GM18508 (cell line): ENCODE results near the gene DAPK1.

ENCODE experiments used
- ATAC-seq: cut with Tn5 transposase; IDR thresholded peaks from one replicate; pipeline ENCODE4 v1.9.1; 2021; ENCODE audit warnings: moderate number of reproducible peaks; ENCODE audit not compliant: insufficient read depth, unreplicated experiment

The DAPK1 gene

DNA sequence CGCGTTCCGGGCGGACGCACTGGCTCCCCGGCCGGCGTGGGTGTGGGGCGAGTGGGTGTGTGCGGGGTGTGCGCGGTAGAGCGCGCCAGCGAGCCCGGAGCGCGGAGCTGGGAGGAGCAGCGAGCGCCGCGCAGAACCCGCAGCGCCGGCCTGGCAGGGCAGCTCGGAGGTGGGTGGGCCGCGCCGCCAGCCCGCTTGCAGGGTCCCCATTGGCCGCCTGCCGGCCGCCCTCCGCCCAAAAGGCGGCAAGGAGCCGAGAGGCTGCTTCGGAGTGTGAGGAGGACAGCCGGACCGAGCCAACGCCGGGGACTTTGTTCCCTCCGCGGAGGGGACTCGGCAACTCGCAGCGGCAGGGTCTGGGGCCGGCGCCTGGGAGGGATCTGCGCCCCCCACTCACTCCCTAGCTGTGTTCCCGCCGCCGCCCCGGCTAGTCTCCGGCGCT is at the start of gene DAPK1:
Gene DAPK1, plus strand, starts transcription at position 264 of the 442 bp plus-strand sequence. CDS start 1,211 bp downstream, outside the sequence.
- no peak for ATAC-seq

DNA sequence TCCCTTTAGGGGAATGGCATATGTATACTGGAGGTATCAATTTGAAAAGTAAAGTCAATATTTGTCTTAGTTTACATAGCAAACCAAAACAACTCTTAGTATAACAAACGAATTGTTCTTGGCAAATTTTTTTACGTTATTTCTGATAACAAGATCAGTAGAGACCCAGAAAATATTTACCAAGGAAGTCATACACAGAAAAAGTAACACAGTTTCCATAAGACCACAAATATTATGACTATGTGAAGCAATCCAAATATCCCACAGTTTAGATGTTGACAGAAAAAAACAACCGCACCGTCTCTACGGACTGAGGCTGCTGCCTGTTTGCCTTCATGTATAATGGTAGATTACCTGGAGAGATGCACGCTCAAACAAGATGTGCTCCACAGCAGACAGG is 46.5 kb upstream of the DAPK1 start:
- no peak for ATAC-seq

DNA sequence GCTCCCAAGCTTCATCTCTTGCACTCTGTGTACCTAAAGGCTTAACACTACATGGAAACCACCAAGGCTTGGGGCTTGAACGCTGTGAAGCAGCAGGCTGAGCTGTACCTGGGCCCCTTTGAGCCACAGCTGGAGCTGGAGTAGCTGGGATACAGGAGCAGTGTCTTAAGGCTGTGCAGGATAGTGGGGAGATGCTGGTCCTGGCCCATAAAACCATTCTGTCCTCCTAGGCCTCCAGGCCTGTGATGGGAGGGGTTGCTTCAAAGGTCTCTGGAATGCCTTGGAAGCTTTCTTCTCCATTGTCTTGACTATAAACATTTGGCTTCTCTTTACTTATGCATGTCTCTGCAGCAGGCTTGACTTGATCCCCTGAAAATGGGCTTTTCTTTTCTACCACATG is 42.3 kb upstream of the DAPK1 start:
- no peak for ATAC-seq

DNA sequence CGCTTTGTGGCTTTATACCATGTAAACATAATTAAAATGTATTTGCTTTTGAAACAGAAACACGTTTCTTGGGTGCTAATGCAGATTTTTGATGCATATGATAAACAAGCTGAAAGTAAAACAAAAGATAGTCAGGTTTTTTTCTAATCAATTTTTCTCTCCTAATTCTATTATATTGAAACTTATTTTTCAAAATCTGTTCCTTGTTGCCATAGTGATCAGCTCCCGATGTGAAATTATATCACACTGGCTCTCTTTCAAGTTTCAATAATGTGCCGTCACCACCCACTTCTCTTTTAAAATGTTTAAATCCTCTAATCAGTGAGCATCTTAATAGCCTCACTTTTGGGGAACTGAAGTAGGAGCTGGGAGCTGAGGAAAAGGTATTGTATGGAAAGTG is 36.4 kb upstream of the DAPK1 start:
- no peak for ATAC-seq

DNA sequence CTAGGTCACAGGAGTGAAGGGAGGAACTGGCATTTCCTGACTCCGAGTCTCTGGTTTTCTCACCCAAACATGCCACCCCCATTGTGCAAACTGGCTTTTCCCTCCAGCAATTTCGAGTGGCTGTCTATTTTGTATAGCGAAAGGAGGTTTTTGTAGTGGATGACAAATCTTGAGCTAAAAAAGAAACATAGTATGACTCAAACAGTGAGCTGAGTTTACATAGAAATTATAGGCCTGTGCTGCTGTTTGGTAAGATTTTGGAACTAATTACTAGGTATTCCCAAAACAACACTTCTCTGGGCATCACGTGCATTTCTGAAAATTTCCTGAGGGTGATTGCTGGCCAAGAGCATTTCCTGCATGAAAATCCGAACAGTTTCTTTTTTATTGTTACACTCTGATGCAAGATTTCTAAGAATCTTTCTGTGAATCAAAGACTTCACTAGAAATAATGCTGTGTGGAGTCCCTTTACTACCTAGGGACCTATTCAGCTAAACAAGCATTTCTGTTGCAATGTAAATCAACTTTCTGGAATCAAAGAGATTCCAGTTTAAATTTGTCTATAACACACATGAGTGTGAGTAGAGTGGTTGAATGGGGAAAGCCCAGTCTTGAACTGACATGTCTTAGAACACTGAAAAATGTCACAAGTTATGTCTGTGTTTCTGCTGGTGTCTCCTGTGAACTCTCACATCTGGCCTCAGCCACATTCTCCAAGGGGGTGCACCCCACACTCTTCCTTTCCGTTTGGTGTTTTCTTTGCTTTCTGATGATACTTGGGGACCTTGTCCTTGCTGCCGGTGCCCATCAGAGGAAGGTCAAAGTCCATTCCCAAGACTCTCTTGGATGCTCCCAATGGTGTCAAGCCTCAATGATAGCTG is 33.3 kb upstream of the DAPK1 start:
- ATAC-seq: peak; percentile 63

DNA sequence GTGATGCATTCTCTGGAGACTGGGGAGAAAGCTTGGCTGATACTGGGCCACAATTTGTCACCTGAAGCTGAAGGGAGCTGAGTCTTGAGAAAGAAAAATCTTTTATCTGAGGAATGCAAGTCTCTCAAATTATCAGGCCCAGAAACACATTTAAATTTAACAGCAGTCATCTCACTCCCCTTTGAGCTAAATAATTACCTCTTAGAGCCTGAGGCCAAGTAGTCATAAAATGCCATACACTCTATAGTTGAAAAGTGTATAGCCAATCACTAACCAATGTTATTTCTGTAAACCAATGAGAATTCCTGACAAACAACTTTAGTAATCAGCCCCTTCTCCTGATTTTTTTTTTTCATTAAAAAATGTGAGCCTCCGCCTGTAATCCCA is 32.7 kb upstream of the DAPK1 start:
- ATAC-seq: no peak

DNA sequence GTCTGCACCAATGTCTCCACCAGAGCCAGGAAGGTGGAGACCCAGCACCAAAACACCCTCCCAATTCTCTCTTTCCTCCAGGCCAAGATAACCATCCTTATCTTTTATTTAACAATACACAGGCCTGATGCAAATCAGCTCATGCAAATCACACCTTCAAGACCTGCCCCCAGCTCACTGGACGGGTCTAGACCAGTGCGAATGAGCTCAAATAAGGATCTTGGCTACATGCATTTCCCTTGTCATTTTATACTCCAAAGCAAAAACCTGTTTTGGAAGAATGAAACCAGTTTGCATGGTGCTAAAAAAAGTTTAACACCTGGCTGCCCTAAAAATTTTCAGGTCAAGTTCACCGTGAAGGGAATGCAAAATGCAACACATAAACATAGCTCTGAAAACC is 31.9 kb upstream of the DAPK1 start:
- ATAC-seq: no peak

DNA sequence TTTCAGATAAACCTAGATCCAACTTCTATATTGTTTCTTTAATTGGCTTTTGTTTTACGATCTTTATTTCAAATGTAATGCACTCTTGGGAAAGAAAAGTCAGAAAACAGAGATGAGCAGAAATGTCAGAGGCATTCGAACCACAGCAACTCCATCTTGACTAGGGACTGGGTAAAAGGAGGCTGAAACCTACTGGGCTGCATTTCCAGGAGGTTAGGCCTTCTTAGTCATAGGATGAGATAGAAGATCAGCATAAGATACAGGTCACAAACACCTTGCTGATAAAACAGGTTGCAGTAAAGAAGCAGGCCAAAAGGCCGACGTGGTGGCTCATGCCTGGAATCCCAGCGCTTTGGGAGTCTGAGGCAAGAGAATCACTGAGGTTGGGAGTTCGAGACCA is 30.5 kb upstream of the DAPK1 start:
- ATAC-seq: no peak

DNA sequence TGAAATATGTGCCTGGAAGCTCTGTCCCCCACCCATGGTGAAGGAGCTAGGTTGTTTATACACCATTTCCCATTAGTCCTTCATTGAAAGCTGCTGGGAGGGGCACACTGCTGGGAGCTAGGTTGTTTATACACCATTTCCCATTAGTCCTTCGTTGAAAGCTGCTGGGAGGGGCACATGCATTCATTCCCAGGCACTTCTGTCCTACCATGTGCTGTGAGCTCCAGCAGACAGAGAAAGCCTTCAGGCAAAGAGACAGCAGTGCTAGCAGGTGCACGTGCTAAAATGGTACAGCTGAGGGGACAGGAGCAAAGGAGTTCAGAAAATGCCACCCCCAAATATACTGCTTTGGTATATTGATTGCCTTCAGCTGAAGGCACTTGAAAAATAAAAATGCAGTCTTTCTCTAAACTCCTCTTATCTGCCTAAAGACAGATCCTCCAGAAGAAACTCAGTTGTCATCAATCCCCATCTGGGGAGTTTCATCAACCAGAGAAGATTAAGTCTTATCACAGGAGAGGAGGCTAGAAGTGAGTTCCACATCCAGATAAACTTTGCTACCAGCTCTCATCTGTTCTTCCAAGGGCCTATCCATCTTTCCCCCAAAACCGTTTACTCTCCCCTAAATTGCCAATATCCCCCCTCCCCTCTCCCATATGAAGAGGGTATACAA is 27.7 kb upstream of the DAPK1 start:
- ATAC-seq: no peak

DNA sequence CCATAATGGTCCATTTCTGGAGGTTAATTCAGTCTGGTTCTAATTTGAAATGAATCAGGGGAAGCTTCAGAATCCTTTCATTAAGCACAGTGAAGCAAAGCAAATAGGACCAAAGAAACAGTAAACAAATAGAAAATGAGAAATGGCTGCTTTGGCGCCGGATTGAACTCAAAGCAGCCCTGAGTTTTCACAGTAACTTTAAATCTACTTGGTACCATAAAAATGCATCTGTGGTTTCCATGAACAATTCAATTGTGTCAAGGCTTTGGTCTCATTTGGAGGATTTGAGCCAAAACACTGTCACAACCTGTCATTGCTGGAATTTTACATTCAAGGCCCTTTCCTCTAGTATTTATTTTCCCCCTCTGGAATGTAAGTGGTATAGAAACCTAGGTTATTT is 25.9 kb upstream of the DAPK1 start:
- ATAC-seq: no peak

DNA sequence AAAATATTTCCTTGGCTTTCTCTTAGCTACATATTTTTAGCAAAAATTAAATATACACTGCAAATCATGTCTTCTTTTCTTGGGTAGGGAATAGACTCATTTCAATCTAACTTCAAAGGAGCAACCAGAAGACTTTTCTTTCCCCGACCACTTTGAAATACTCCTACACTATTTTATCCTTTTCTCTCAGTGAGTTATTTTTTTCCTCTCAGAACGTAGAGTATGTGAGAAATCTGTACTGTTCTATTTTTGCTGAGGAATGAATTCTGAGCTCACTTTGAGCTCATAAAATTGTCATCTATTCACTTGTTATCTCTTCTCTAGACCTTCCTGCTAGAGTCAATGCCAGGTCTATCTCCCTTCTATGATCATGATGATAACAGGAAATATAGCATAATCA is 22.2 kb upstream of the DAPK1 start:
- no peak for ATAC-seq

DNA sequence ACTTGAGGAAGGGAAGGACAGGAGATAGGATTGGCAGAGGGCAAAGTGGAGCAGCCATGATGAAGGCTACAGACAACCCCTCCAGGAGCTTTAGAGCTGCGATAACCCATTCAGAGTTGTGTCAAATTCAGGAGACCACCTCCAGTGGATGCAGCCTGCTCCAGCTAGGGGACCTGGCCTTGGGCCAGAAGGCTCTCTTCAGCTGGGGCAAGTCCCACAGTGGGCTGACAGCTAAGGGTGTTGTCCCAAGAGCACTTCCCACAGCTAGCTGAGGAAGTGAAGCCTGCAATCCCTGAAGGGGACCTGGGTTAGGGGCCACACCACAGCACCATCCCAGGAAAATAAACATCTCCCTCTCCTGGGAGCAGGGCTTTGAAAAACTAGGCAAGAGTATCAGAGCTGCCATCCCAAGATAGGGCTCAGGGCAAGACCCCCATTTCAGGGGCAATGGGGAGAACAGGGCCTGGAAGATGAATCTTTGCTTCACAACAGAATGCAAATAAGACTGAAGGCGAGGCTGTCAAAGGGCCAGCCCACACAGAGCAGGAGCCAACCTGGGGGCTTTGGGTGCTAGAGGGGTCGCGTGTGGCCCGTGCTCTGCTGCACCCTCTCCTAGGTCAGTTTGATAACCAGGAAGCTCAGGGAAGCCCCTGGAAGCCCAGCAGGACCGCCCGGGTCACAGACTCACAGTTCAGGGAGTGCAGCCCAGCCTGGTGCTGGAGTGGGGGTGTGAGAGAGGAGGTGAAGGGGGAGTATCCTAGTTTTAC is 19.3 kb upstream of the DAPK1 start:
- no peak for ATAC-seq

DNA sequence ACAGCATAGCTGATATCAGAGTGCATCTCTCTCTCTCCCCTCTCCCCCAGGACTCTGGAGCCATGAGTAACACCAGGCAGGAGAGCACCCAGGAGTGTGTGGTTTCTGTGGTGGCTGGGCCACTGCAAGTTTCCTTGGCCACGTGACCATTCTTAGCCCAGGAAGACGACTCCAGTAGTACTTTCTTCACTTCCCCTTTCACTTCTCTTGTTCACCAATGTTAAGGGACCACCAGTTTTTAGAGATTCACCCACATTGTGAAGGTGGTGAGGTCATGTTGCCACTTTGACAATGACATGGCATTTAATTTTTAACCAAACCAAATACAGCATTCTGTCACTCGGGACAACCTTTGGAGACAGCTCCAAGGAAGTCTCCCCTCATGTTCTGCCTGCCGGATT is 17.9 kb upstream of the DAPK1 start:
- peak; percentile 90 for ATAC-seq

DNA sequence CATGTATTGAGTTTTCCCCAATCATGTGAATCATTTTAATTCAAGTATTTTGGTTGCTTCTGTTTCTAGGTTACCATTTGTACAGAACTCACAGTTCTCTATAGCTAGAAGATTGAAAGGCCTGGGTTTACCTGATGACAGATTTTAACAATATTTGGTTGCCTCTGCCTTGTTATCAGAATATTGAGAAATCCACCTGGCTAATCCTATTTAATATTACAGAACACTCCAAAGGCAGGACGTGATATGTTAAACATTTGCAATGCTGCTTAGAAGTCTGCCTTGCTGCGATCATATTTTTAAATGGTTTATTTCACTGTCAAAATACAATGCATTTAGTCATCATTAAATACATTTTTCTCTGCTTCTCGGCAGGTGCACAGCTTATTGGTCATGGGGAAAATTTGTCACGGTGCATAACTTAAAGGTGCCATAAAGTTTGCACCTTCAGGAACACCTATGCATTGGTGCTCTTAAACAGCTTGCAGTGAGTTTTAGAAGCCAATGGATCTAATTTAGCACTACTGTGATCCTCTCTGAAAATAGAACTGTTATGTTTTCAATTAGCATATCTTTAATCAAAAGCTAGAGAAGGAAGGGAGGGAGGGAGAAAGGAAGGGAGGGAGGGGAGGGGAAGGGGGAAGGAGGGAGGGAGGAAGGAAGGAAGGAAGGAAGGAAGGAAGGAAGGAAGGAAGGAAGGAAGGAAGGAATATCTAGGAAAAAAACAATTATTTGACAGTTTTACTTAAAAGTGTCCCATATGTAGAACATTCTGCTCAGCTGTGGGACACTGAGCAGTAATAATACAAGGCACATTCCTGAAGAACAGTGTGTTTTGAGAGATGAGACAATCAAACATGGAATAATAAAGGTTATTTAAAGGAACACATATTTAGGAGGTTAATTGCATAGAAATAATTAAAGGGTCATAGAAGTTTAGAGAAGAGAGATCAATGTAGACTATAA is 15.5 kb upstream of the DAPK1 start:
- ATAC-seq: no peak

DNA sequence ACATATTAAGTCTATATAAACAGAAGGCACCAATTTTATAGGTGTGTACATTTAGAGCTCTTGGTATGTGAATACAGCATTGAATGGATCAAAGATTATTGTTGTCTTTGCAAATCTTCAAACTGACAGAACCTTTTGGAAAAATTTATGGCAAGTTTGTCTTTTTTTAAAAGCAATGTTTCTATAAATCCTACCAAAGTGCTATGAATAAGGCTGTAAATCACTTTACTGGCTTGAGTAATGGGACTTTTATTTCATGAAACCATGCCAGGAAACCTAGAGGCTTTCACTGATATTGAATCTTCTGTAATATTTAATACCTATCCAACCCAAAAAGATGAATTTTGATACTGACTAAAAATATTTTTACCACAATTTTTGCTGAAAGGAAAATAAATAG is 7.4 kb upstream of the DAPK1 start:
- no peak for ATAC-seq

DNA sequence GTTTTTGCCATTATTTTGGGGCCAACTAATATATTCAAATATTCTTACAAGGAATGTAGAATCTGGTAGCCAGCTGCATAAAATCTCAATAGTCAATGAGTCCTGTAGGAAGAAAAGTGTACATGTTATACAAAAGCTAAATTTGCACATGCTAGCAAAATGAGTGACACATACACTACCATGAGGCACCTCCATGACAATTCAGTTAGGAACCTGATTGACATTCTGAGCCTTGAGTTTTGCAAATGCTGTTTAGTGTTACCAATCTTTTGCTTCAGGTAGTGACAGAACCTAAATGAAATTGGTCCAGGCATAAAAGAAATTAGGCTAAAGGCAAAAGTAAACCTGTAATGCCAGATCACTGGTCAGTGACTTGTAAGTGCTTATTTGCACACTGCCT is 6.8 kb upstream of the DAPK1 start:
- ATAC-seq: no peak

DNA sequence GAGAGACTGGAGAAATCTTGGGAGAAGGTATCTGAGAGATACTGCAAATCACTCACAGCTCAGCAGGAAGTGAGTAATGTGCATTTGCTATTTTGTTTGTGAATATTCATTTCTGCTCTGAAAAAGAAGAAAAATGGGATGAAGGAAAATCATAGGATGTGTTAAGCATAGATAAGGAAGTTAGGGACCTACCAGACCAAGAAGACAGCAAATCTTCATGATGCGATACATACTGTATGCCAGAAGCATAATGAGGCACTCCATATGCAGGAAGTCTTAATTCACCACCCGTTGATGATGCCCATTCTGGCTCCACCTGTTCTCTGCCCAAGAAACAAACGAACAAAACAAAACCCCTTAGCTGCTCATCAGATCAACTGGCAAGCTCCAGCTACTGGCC is 6.1 kb upstream of the DAPK1 start:
- ATAC-seq: no peak

DNA sequence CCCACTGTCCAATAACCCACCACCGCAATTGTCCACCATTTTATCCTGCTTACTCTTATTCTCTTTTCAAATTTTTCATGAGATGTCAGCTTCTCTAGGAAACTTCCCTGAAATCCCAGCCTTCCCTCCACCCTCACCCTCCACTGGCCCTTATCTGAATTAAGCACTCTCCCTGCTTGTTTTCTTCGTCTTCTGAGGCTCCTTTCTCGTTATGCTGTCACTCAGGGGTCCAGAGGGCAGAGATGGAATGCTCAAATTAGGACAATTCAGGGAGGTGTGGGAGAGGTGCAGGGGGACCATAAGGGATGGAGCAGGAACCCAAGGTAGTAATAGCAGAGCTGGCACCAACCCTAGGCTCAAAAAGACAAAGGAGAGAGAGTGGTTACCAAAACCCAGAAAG is 5.0 kb upstream of the DAPK1 start:
- no peak for ATAC-seq

DNA sequence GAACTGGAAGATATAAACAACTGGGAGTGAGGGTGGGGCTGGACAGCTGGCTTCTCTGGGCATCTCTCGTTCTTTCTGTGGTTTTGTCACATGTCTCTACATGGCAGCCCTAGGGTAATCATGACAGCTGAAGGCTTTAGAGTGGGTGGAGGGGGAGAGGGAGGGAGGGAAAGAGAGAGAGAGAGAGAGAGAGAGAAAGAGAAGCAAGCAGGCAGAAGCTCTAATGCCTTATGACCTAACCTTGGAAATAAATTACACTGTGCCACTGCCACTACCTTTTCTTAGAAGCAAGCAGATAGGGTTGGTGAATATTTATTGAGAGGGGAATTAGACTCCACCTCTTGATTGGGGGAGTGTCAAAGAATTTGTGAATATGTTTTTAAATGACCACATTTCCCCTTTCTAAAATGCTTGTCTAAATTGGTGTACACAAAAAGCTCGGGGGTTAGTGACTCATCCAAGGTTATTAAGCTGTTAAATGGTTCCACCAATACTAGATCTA is 2.6 kb upstream of the DAPK1 start:
- ATAC-seq: no peak
